Measurements from ENCODE around the gene BABAM2.

BABAM2 gene

GRCh38 chr2:28274911-28275685 lies 384.6 kb downstream of the BABAM2 start:
- H3K9ac ChIP-seq (ENCODE audit: low read length) = no peak overlapping the region
- H3K27ac ChIP-seq (ENCODE audit: low read depth, low read length) = peak overlapping the region; percentile 81
- no peaks in the 10 kb centered on the region for H3K36me3 ChIP-seq (ENCODE audit: control insufficient read depth, insufficient read depth, low read length)
- no peaks in the 10 kb centered on the region for H3K27me3 ChIP-seq (ENCODE audit: control insufficient read depth, insufficient read depth, low read length)
- H3K4me3 ChIP-seq (ENCODE audit: low read length) = no peak overlapping the region
- H3K4me1 ChIP-seq (ENCODE audit: control insufficient read depth, insufficient read depth, low read length) = peaks cover 14% of the 10 kb centered on the region

GRCh38 chr2:28276076-28276618 lies 385.6 kb downstream of the BABAM2 start:
- H3K36me3 ChIP-seq (ENCODE audit: control insufficient read depth, insufficient read depth, low read length) = no peaks in the 10 kb centered on the region
- H3K9ac ChIP-seq (ENCODE audit: low read length) = no peak overlapping the region
- no peaks in the 10 kb centered on the region for H3K27me3 ChIP-seq (ENCODE audit: control insufficient read depth, insufficient read depth, low read length)
- peaks cover 14% of the 10 kb centered on the region for H3K4me1 ChIP-seq (ENCODE audit: control insufficient read depth, insufficient read depth, low read length)
- peak overlapping the region; percentile 13 for H3K4me3 ChIP-seq (ENCODE audit: low read length)
- peak overlapping the region; percentile 81 for H3K27ac ChIP-seq (ENCODE audit: low read depth, low read length)

GRCh38 chr2:28276807-28277206 lies 386.3 kb downstream of the BABAM2 start:
- H3K27ac ChIP-seq (ENCODE audit: low read depth, low read length) = peak overlapping the region; percentile 81
- H3K36me3 ChIP-seq (ENCODE audit: control insufficient read depth, insufficient read depth, low read length) = no peaks in the 10 kb centered on the region
- H3K9ac ChIP-seq (ENCODE audit: low read length) = no peak overlapping the region
- peaks cover 14% of the 10 kb centered on the region for H3K4me1 ChIP-seq (ENCODE audit: control insufficient read depth, insufficient read depth, low read length)
- no peak overlapping the region for H3K4me3 ChIP-seq (ENCODE audit: low read length)
- no peaks in the 10 kb centered on the region for H3K27me3 ChIP-seq (ENCODE audit: control insufficient read depth, insufficient read depth, low read length)

- no peak overlapping the region for H3K27ac ChIP-seq (ENCODE audit: low read depth, low read length)
Measured at GRCh38 chr2:28277466-28277865, 386.9 kb downstream of the BABAM2 start.

GRCh38 chr2:28279371-28279770 lies 388.8 kb downstream of the BABAM2 start:
- Histone ChIP-seq H3K27ac (ENCODE audit: low read depth, low read length) (no peak overlapping the region), H3K9ac (ENCODE audit: low read length) (no peak overlapping the region), H3K36me3 (ENCODE audit: control insufficient read depth, insufficient read depth, low read length) (no peaks in the 10 kb centered on the region), H3K4me1 (ENCODE audit: control insufficient read depth, insufficient read depth, low read length) (peaks cover 14% of the 10 kb centered on the region), H3K4me3 (ENCODE audit: low read length) (no peak overlapping the region), H3K27me3 (ENCODE audit: control insufficient read depth, insufficient read depth, low read length) (no peaks in the 10 kb centered on the region)

More at GRCh38 chr2:28277466-28277865, 386.9 kb downstream of the BABAM2 start:
- Histone ChIP-seq H3K27me3 (ENCODE audit: control insufficient read depth, insufficient read depth, low read length) (no peaks in the 10 kb centered on the region), H3K4me3 (ENCODE audit: low read length) (no peak overlapping the region), H3K9ac (ENCODE audit: low read length) (no peak overlapping the region), H3K36me3 (ENCODE audit: control insufficient read depth, insufficient read depth, low read length) (no peaks in the 10 kb centered on the region), H3K4me1 (ENCODE audit: control insufficient read depth, insufficient read depth, low read length) (peaks cover 14% of the 10 kb centered on the region)

- H3K4me3 ChIP-seq (ENCODE audit: low read length) = no peak overlapping the region
- peaks cover 12% of the 10 kb centered on the region for H3K4me1 ChIP-seq (ENCODE audit: control insufficient read depth, insufficient read depth, low read length)
- H3K27me3 ChIP-seq (ENCODE audit: control insufficient read depth, insufficient read depth, low read length) = no peaks in the 10 kb centered on the region
- H3K9ac ChIP-seq (ENCODE audit: low read length) = no peak overlapping the region
- no peak overlapping the region for H3K27ac ChIP-seq (ENCODE audit: low read depth, low read length)
- H3K36me3 ChIP-seq (ENCODE audit: control insufficient read depth, insufficient read depth, low read length) = no peaks in the 10 kb centered on the region
Measured at GRCh38 chr2:28280619-28281018, 390.1 kb downstream of the BABAM2 start.

GRCh38 chr2:28281739-28282138 lies 391.2 kb downstream of the BABAM2 start:
- no peak overlapping the region for H3K4me3 ChIP-seq (ENCODE audit: low read length)
- H3K4me1 ChIP-seq (ENCODE audit: control insufficient read depth, insufficient read depth, low read length) = peaks cover under 1% of the 10 kb centered on the region
- no peak overlapping the region for H3K27ac ChIP-seq (ENCODE audit: low read depth, low read length)
- no peaks in the 10 kb centered on the region for H3K36me3 ChIP-seq (ENCODE audit: control insufficient read depth, insufficient read depth, low read length)
- H3K9ac ChIP-seq (ENCODE audit: low read length) = no peak overlapping the region
- H3K27me3 ChIP-seq (ENCODE audit: control insufficient read depth, insufficient read depth, low read length) = no peaks in the 10 kb centered on the region

GRCh38 chr2:28282248-28282647 lies 391.7 kb downstream of the BABAM2 start:
- no peak overlapping the region for H3K27ac ChIP-seq (ENCODE audit: low read depth, low read length)
- H3K4me3 ChIP-seq (ENCODE audit: low read length) = no peak overlapping the region
- H3K27me3 ChIP-seq (ENCODE audit: control insufficient read depth, insufficient read depth, low read length) = no peaks in the 10 kb centered on the region
- H3K9ac ChIP-seq (ENCODE audit: low read length) = no peak overlapping the region
- no peaks in the 10 kb centered on the region for H3K4me1 ChIP-seq (ENCODE audit: control insufficient read depth, insufficient read depth, low read length)
- no peaks in the 10 kb centered on the region for H3K36me3 ChIP-seq (ENCODE audit: control insufficient read depth, insufficient read depth, low read length)

- Histone ChIP-seq H3K27ac (ENCODE audit: low read depth, low read length) (no peak overlapping the region), H3K36me3 (ENCODE audit: control insufficient read depth, insufficient read depth, low read length) (no peaks in the 10 kb centered on the region), H3K4me3 (ENCODE audit: low read length) (no peak overlapping the region), H3K4me1 (ENCODE audit: control insufficient read depth, insufficient read depth, low read length) (no peaks in the 10 kb centered on the region), H3K27me3 (ENCODE audit: control insufficient read depth, insufficient read depth, low read length) (no peaks in the 10 kb centered on the region), H3K9ac (ENCODE audit: low read length) (no peak overlapping the region)
Measured at GRCh38 chr2:28282861-28283646, 392.5 kb downstream of the BABAM2 start.

- no peaks in the 10 kb centered on the region for H3K36me3 ChIP-seq (ENCODE audit: control insufficient read depth, insufficient read depth, low read length)
- H3K27me3 ChIP-seq (ENCODE audit: control insufficient read depth, insufficient read depth, low read length) = no peaks in the 10 kb centered on the region
- no peak overlapping the region for H3K9ac ChIP-seq (ENCODE audit: low read length)
- no peaks in the 10 kb centered on the region for H3K4me1 ChIP-seq (ENCODE audit: control insufficient read depth, insufficient read depth, low read length)
- H3K4me3 ChIP-seq (ENCODE audit: low read length) = no peak overlapping the region
- no peak overlapping the region for H3K27ac ChIP-seq (ENCODE audit: low read depth, low read length)
Measured at GRCh38 chr2:28283861-28284260, 393.3 kb downstream of the BABAM2 start.

- Histone ChIP-seq H3K4me1 (ENCODE audit: control insufficient read depth, insufficient read depth, low read length) (no peaks in the 10 kb centered on the region), H3K27ac (ENCODE audit: low read depth, low read length) (no peak overlapping the region)
Measured at GRCh38 chr2:28286678-28287077, 396.1 kb downstream of the BABAM2 start.

GRCh38 chr2:28287256-28287915 lies 396.9 kb downstream of the BABAM2 start:
- Histone ChIP-seq H3K27me3 (ENCODE audit: control insufficient read depth, insufficient read depth, low read length) (no peaks in the 10 kb centered on the region), H3K27ac (ENCODE audit: low read depth, low read length) (no peak overlapping the region), H3K9ac (ENCODE audit: low read length) (no peak overlapping the region), H3K36me3 (ENCODE audit: control insufficient read depth, insufficient read depth, low read length) (no peaks in the 10 kb centered on the region), H3K4me1 (ENCODE audit: control insufficient read depth, insufficient read depth, low read length) (no peaks in the 10 kb centered on the region), H3K4me3 (ENCODE audit: low read length) (no peak overlapping the region)

More at GRCh38 chr2:28286678-28287077, 396.1 kb downstream of the BABAM2 start:
- no peak overlapping the region for H3K4me3 ChIP-seq (ENCODE audit: low read length)
- H3K9ac ChIP-seq (ENCODE audit: low read length) = no peak overlapping the region
- no peaks in the 10 kb centered on the region for H3K36me3 ChIP-seq (ENCODE audit: control insufficient read depth, insufficient read depth, low read length)
- H3K27me3 ChIP-seq (ENCODE audit: control insufficient read depth, insufficient read depth, low read length) = no peaks in the 10 kb centered on the region
